Measurements from ENCODE around the gene PPP1R27.

The PPP1R27 gene

DNA sequence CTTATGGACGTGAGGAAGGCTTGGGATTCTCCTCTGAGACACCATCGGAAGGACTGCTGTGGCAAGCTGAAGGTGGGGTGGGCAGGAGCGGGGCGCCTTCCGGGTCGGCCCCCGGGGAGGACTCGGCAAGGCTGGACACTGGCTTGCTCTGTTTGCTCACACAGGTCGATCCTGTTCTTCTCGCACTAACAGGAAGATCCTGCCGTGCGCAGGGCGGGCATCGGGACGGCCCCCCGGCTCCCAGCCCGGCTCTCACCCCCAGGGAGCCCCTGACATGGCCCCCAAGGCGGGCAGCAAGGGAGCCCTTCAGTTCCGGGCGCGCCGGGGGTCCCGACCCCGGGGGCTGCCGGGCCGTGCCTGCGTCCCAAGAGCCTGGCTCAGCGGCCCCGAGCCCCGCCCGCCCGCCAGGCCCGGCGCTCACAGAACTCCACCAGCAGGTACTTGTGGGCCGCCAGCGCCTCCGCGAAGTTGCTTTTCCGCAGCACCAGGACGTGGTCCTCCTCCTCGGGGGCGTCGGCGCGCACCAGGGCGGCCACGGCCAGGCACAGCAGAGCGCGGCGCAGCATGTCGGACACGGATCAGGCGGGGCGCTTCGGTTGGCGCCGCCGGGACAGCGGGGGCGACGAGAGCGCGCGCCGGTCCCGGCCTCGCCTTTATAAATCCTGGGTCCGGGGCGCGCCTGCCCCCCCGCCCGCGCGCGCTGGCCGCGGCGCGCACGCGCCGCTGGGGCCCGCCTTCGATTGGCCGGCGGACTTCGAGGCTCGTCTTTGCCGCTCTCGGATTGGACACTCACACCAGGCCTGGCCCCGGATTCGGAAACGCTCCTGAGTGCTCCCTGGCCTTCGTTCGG is 25.3 kb upstream of the PPP1R27 start, which contains the start of gene P4HB:
TSS of gene P4HB (minus strand) at position 630 of the 850 bp plus-strand sequence. CDS start at position 566, 64 bp downstream.
- peak within 1 kb of the TSS; percentile 98 for H3K4me3 ChIP-seq (ENCODE audit: low read length)
- peak within 1 kb of the TSS; percentile 99 for H3K9ac ChIP-seq (ENCODE audit: low read length)
- H4K20me1 ChIP-seq (ENCODE audit: insufficient read depth, low read length): peaks cover 3% of the 10 kb centered on the region; the same call in 1 of the 2 replicates
- no peaks in the 10 kb centered on the region for H3K9me2 ChIP-seq (replicated peaks; ENCODE audit: insufficient read depth, low read length)
- peak within 1 kb of the TSS; percentile 97 for H3K27ac ChIP-seq (ENCODE audit: low read length)
- H3F3A ChIP-seq (ENCODE audit: insufficient read depth, low read length): peaks cover 22% of the 10 kb centered on the region; the same call in 1 of the 2 replicates
- H3K9me3 ChIP-seq (replicated peaks; ENCODE audit: insufficient read depth, low read length): no peaks in the 10 kb centered on the region
- peaks cover 14% of the 10 kb centered on the region for H3K4me1 ChIP-seq (ENCODE audit: low read length)
- peaks cover 9% of the 10 kb centered on the region for H3K36me3 ChIP-seq (replicated peaks; ENCODE audit: insufficient read depth, low read length)
- peaks cover 87% of the 10 kb centered on the region for H3K79me2 ChIP-seq (ENCODE audit: low read length)
- H3K4me2 ChIP-seq (ENCODE audit: low read depth, low read length): peak within 1 kb of the TSS; percentile 78
- no peaks in the 10 kb centered on the region for H3K27me3 ChIP-seq (replicated peaks; ENCODE audit: insufficient read depth, low read length)
- TF ChIP-seq, protein P1, sequence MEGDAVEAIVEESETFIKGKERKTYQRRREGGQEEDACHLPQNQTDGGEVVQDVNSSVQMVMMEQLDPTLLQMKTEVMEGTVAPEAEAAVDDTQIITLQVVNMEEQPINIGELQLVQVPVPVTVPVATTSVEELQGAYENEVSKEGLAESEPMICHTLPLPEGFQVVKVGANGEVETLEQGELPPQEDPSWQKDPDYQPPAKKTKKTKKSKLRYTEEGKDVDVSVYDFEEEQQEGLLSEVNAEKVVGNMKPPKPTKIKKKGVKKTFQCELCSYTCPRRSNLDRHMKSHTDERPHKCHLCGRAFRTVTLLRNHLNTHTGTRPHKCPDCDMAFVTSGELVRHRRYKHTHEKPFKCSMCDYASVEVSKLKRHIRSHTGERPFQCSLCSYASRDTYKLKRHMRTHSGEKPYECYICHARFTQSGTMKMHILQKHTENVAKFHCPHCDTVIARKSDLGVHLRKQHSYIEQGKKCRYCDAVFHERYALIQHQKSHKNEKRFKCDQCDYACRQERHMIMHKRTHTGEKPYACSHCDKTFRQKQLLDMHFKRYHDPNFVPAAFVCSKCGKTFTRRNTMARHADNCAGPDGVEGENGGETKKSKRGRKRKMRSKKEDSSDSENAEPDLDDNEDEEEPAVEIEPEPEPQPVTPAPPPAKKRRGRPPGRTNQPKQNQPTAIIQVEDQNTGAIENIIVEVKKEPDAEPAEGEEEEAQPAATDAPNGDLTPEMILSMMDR (IDR thresholded peaks at IDR 0.05; ENCODE audit: low read length): no peak
- TF ChIP-seq EZH2 (optimal IDR thresholded peaks at IDR 0.05; ENCODE audit: low read depth, low read length): no peak
- no peak for TF ChIP-seq EZH2phosphoT487 (IDR thresholded peaks at IDR 0.05; ENCODE audit: low read length)
- peak within 1 kb of the TSS; percentile 75 for H2AFZ ChIP-seq (ENCODE audit: low read length)
- DNase-seq: no peak

DNA sequence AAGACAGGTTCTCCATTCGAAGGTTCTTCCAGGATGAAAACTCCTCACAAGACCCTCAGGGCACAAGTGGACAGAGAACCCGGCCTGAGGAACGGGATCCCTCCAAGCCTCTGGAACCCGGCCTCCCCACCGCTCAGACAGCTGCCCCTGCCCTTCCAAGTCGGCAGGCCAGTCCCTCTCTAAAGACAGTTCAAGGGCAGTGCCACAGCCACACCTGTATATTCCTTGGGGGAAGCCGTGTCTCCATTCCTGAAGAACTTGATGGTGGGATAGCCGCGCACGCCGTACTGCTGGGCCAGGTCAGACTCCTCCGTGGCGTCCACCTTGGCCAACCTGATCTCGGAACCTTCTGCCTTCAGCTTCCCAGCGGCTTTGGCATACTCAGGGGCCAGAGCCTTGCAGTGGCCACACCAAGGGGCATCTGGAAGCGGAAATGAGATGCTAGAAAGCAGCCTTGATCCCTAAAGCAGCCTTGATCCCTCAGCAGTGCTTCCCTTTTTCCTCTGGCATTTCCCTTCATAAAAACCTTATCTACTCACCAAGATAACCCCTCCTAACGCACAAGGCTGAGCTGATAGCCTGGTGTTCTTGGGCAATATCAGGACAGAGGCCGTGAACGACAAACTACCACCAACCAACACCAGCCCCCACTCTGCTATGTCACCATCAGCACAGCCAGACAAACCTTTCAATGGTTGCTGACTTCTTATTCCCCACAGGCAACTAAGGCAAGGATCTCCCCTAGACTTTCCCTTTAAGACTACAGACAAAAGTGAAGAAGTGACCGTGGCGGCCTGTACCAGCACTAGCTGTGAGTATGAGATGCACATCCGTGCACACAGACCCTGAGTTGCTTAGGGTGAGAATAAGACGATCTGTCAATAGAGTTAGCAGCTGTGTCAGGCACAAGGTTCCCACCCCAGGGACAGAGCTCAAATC is 24.4 kb upstream of the PPP1R27 start:
- peak overlapping the region; percentile 99 for H3K9ac ChIP-seq (ENCODE audit: low read length)
- no peaks in the 10 kb centered on the region for H3K9me2 ChIP-seq (replicated peaks; ENCODE audit: insufficient read depth, low read length)
- TF ChIP-seq EZH2phosphoT487 (IDR thresholded peaks at IDR 0.05; ENCODE audit: low read length) (no peak), EZH2 (optimal IDR thresholded peaks at IDR 0.05; ENCODE audit: low read depth, low read length) (no peak)
- TF ChIP-seq, protein P1 (IDR thresholded peaks at IDR 0.05; ENCODE audit: low read length): no peak
- peaks cover 14% of the 10 kb centered on the region for H3K4me1 ChIP-seq (ENCODE audit: low read length)
- DNase-seq: peak; percentile 18
- peaks cover 17% of the 10 kb centered on the region for H3K36me3 ChIP-seq (replicated peaks; ENCODE audit: insufficient read depth, low read length)
- H3K27ac ChIP-seq (ENCODE audit: low read length): peak overlapping the region; percentile 56; the same call in 1 of the 2 replicates
- H3K4me2 ChIP-seq (ENCODE audit: low read depth, low read length): peak overlapping the region; percentile 54
- peaks cover 89% of the 10 kb centered on the region for H3K79me2 ChIP-seq (ENCODE audit: low read length)
- H3K4me3 ChIP-seq (ENCODE audit: low read length): peak overlapping the region; percentile 97
- H3K27me3 ChIP-seq (replicated peaks; ENCODE audit: insufficient read depth, low read length): no peaks in the 10 kb centered on the region
- peaks cover 24% of the 10 kb centered on the region; the same call in 1 of the 2 replicates for H3F3A ChIP-seq (ENCODE audit: insufficient read depth, low read length)
- no peaks in the 10 kb centered on the region for H3K9me3 ChIP-seq (replicated peaks; ENCODE audit: insufficient read depth, low read length)
- peaks cover 3% of the 10 kb centered on the region; the same call in 1 of the 2 replicates for H4K20me1 ChIP-seq (ENCODE audit: insufficient read depth, low read length)
- H2AFZ ChIP-seq (ENCODE audit: low read length): no peak overlapping the region

DNA sequence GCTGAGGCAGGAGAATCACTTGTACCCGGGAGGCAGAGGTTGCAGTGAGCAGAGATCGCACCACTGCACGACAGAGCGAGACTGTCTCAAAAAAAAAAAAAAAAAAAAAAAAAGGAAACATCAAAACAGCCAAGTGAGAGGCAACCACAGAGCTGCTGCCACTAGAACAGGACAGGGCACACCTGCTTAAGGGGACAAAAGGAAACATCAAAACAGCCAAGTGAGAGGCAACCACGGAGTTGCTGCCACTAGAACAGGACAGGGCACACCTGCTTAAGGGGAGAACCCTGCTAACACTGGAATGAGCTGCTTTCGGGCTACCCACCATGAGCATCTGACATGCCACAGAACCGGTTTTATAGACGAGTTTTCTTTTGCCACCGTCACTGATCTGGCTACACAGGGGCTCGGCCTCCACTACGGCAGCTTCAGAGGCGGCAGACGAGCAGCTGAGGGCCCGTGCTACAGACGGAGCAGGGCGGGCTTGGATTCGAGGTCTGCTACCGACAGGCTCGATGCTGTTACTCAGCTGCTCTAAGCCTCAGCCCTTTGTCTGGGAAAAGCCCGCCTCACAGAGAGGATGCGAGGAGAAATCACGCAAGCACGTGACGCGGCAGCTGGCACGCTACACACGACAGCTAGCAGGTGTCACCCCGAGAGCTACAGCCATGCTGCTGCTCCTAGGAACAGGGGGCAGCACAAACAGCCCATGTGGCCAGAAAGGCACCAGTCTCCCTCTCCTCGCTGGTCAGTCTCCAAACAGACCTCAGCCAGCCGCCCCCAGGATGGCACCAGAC is 23.5 kb upstream of the PPP1R27 start:
- Histone ChIP-seq H3F3A (ENCODE audit: insufficient read depth, low read length) (peaks cover 23% of the 10 kb centered on the region; the same call in 1 of the 2 replicates), H3K36me3 (replicated peaks; ENCODE audit: insufficient read depth, low read length) (peaks cover 19% of the 10 kb centered on the region), H3K4me2 (ENCODE audit: low read depth, low read length) (peak overlapping the region; percentile 54), H3K27ac (ENCODE audit: low read length) (no peak overlapping the region), H3K27me3 (replicated peaks; ENCODE audit: insufficient read depth, low read length) (no peaks in the 10 kb centered on the region), H3K79me2 (ENCODE audit: low read length) (peaks cover 89% of the 10 kb centered on the region), H3K9me3 (replicated peaks; ENCODE audit: insufficient read depth, low read length) (no peaks in the 10 kb centered on the region), H3K9me2 (replicated peaks; ENCODE audit: insufficient read depth, low read length) (no peaks in the 10 kb centered on the region), H3K4me3 (ENCODE audit: low read length) (peak overlapping the region; percentile 97), H2AFZ (ENCODE audit: low read length) (no peak overlapping the region), H4K20me1 (ENCODE audit: insufficient read depth, low read length) (peaks cover 3% of the 10 kb centered on the region; the same call in 1 of the 2 replicates), H3K4me1 (ENCODE audit: low read length) (peaks cover 14% of the 10 kb centered on the region), H3K9ac (ENCODE audit: low read length) (peak overlapping the region; percentile 99; the same call in 1 of the 2 replicates)
- peak; percentile 6 for DNase-seq
- TF ChIP-seq, protein P1 (IDR thresholded peaks at IDR 0.05; ENCODE audit: low read length): no peak
- TF ChIP-seq EZH2phosphoT487 (IDR thresholded peaks at IDR 0.05; ENCODE audit: low read length) (no peak), EZH2 (optimal IDR thresholded peaks at IDR 0.05; ENCODE audit: low read depth, low read length) (no peak)
